H7 (cell line): Measurements from ENCODE around the gene CLASRP. TPM values are rescaled to one million over a fixed set of nuclear protein-coding genes. Genes with fewer than 3 reads are reported as not detected.
"Not testable (repeated sequence)": the region's sequence is repeated elsewhere in the genome, so short reads cannot be mapped to it uniquely, and the experiment has no call there.

Experiments used
- DNase-seq: peaks from one replicate; pipeline ENCODE4 v3.0.0; 2012
- H3K27me3 ChIP-seq: 2 replicates; pipeline ENCODE4 v1.6.0; 2011; ENCODE audit warnings: mild to moderate bottlenecking, low read length; ENCODE audit not compliant: control insufficient read depth, insufficient read depth
- H3K36me3 ChIP-seq: replicated peaks from 2 replicates; pipeline ENCODE4 v1.5.1; 2011; ENCODE audit warnings: low read length; ENCODE audit not compliant: control insufficient read depth, insufficient read depth
- H3K4me3 ChIP-seq: 2 replicates; pipeline ENCODE4 v1.5.1; 2011; ENCODE audit warnings: low read depth, mild to moderate bottlenecking, control low read depth, low read length, moderate library complexity; ENCODE audit not compliant: insufficient read depth
- total RNA-seq: library from RNA; depleted of rRNA; stranded (reverse); fragments of >200 nt; shearing (Covaris generic); gene quantifications from 2 replicates; pipeline ENCODE4 v1.2.3, GENCODE V29; 2014; rRNA removed

Gene CLASRP
- total RNA-seq, result 31.4 and 35.2 TPM in 2 replicates

DNA sequence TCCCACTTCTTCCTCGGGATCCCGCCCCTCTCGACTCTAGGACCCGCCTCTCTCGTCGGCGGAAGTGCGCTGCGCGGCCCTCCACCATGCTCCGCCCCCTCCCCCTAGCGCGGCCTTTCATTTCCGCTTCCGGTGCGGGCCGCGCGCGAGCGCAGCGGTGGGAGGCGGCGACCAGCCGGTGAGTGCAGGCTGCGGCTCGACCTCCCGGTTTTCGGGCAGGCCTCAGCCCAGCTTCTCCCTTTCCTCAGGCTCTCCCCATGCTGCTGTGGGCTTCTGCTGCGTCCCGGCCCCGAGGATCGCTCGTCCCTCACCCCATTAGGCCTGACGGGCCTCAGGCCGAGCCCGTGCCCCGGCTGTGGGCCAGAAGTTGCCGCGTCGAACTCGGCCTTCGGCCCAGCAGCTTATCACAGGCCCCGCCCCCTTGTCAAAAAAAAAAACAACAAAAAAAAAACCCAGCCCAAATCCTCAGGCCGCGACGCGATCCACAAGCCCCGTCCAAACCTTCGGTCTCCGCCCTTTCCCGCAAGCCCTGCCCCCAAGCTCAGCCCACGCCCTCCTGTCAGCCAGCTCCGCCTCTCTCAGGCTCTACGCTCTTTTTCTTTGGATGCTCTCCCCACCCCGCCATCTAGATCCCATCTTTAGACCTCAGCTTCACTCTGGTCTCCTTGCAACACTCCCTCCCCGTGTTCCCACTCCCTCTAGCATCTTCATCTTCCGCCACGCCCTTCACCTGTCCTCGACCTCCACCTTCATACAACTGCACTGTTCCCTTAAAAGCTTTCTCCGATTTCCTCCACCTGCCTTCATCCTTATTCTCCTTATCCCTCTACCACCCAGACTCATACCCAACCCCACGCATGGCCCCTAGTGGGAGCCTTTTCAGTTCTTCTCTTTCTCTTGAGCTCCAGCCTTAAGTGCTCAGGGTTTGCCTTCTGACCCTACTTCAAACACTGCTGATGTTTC is at the start of gene CLASRP:
Gene CLASRP, plus strand, starts transcription at position 115 of the 963 bp plus-strand sequence. CDS start 1,168 bp downstream, outside the sequence.
- DNase-seq, result peak; percentile 99
- H3K4me3 ChIP-seq, result peak within 1 kb of the TSS; percentile 99
- H3K27me3 ChIP-seq, result no peaks in the 10 kb centered on the region
- peaks cover 22% of the 10 kb centered on the region for H3K36me3 ChIP-seq

DNA sequence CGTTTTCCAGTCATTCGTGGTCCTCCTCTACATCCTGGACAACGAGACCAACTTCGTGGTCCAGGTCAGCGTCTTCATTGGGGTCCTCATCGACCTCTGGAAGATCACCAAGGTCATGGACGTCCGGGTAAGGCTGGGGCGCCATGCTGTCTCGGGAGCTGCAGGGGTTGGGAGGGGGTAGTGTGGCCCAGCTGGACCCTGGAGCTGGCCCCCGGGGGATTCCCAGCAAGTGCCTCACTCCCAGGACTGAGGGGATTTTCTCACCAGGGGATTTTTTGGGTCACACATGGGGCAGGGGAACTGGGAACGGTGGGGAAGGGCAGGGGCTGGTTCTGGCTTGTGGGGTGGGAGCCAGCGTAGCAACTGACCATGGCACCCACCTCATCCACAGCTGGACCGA is 48.4 kb upstream of the CLASRP start:
- DNase-seq, result peak; percentile 40
- Histone ChIP-seq H3K27me3 (no peaks in the 10 kb centered on the region), H3K36me3 (peaks cover 12% of the 10 kb centered on the region), H3K4me3 (no peak overlapping the region)

GRCh38 chr19:44990966-44991365 is 47.9 kb upstream of the CLASRP start:
- DNase-seq, result no peak
- Histone ChIP-seq H3K27me3 (no peaks in the 10 kb centered on the region), H3K4me3 (no peak overlapping the region), H3K36me3 (peaks cover 12% of the 10 kb centered on the region)

DNA sequence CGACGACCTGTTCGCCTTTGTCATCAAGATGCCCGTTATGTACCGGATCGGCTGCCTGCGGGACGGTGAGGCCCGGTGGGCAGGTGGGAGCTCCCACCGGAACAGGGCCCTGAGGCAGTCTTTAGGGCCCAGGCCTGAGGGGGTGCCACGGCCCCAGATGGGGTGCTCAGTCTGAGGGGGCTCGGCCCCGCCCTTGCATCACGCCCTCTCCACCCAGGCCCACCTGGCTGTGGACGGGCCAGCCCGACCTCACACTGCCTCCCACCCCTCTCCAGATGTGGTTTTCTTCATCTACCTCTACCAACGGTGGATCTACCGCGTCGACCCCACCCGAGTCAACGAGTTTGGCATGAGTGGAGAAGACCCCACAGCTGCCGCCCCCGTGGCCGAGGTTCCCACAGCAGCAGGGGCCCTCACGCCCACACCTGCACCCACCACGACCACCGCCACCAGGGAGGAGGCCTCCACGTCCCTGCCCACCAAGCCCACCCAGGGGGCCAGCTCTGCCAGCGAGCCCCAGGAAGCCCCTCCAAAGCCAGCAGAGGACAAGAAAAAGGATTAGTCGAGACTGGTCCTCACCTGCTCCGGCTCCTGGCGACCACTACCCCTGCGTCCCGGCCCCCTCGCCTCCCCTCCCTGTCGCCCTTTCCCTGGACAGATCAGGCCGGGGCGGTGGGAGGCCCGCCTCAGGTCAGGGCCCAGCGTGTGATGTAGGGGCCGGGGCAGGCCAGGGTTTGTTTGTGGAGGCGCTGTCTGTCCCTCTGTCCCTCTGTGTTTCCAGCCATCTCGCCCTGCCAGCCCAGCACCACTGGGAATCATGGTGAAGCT is 46.3 kb upstream of the CLASRP start:
- peaks cover 9% of the 10 kb centered on the region for H3K36me3 ChIP-seq
- DNase-seq, result peak; percentile 53

GRCh38 chr19:44993526-44993925 is 45.3 kb upstream of the CLASRP start:
- DNase-seq, result no peak
- H3K27me3 ChIP-seq, result no peaks in the 10 kb centered on the region; the same call in 1 of the 2 replicates
- H3K36me3 ChIP-seq, result peaks cover 8% of the 10 kb centered on the region
- no peak overlapping the region for H3K4me3 ChIP-seq

More for the DNA sequence above, 46.3 kb upstream of the CLASRP start:
- no peak overlapping the region for H3K4me3 ChIP-seq
- no peaks in the 10 kb centered on the region for H3K27me3 ChIP-seq

GRCh38 chr19:44993926-44994537 is 44.8 kb upstream of the CLASRP start:
- no peak overlapping the region for H3K4me3 ChIP-seq
- no peak for DNase-seq
- peaks cover 6% of the 10 kb centered on the region for H3K36me3 ChIP-seq
- H3K27me3 ChIP-seq, result no peaks in the 10 kb centered on the region; the same call in 1 of the 2 replicates

- Histone ChIP-seq H3K27me3 (no peaks in the 10 kb centered on the region; the same call in 1 of the 2 replicates), H3K36me3 (no peaks in the 10 kb centered on the region), H3K4me3 (no peak overlapping the region)
- DNase-seq, result no peak
Measured at GRCh38 chr19:44998025-44998424, 40.8 kb upstream of the CLASRP start.

GRCh38 chr19:44999131-44999925 is 39.5 kb upstream of the CLASRP start:
- not testable (repeated sequence) for H3K4me3 ChIP-seq, DNase-seq, H3K27me3 ChIP-seq, H3K36me3 ChIP-seq

DNA sequence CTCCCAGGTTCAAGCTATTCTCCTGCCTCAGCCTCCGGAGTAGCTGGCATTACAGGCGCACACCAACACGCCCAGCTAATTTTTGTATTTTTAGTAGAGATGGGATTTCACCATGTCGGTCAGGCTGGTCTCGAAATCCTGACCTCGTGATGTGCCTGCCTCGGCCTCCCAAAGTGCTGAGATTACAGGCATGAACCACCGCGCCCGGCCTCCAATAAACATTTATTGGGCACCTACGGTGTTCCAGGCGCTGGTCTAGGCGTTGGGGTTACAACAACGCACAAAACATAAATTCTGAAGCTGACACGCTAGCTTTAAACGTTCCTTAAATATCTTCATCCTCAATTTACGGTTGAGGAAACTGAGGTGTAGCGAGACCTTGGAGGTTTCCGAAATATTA is 38.2 kb upstream of the CLASRP start:
- H3K4me3 ChIP-seq, result peak overlapping the region; percentile 27; the same call in 1 of the 2 replicates
- H3K27me3 ChIP-seq, H3K36me3 ChIP-seq, DNase-seq: not testable (repeated sequence)

- Histone ChIP-seq H3K4me3 (peak within 1 kb of the TSS; percentile 67), H3K27me3 (no peaks in the 10 kb centered on the region; the same call in 1 of the 2 replicates), H3K36me3 (no peaks in the 10 kb centered on the region)
- peak; percentile 100 for DNase-seq
Measured at GRCh38 chr19:45001087-45001739, 37.6 kb upstream of the CLASRP start, which contains the start of gene RELB. Gene RELB, plus strand, starts transcription at chr19:45001464. Its CDS starts 116 bp downstream, at chr19:45001580.

- DNase-seq, result no peak
- H3K36me3 ChIP-seq, result no peaks in the 10 kb centered on the region
- H3K4me3 ChIP-seq, result no peak overlapping the region
- H3K27me3 ChIP-seq, result no peaks in the 10 kb centered on the region
Measured at GRCh38 chr19:45003485-45003884, 35.4 kb upstream of the CLASRP start.

GRCh38 chr19:45005787-45006186 is 33.1 kb upstream of the CLASRP start:
- DNase-seq, result no peak
- no peaks in the 10 kb centered on the region for H3K36me3 ChIP-seq
- no peaks in the 10 kb centered on the region for H3K27me3 ChIP-seq
- no peak overlapping the region for H3K4me3 ChIP-seq

DNA sequence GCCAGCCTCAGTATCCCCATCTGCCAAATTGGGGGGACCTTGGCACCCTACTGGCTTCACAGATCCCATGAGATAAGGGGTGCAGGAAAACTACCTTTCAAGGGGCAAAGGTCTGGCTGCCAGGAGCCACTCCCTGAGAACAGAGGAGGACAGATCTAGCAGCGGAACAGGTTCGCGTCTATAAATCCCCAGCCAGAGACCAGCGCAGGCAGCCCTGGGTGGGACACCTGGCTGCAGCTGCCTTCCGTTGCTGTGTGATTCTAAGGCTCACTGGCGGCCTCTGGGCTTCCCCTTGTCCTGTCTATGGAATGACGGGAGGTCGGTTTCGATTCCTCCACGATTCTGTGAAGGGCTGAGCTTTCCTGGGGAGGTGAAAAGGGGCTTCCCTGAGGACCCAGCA is 30.3 kb upstream of the CLASRP start:
- Histone ChIP-seq H3K4me3 (no peak overlapping the region), H3K36me3 (no peaks in the 10 kb centered on the region), H3K27me3 (no peaks in the 10 kb centered on the region)
- peak; percentile 48 for DNase-seq
